Endothelial cell of umbilical vein (primary cell): Measurements from ENCODE around the gene NUP155.

ENCODE experiments used
- EZH2 ChIP-seq: IDR thresholded peaks from 2 replicates; pipeline ENCODE4 v1.6.1; 2012; ENCODE audit warnings: borderline replicate concordance, low read depth, mild to moderate bottlenecking, moderate library complexity, low read length, inconsistent platforms; ENCODE audit not compliant: severe bottlenecking
- MYC ChIP-seq: IDR thresholded peaks from one replicate; pipeline ENCODE4 v1.6.1; 2011; ENCODE audit warnings: mild to moderate bottlenecking, low read depth, low read length
- POLR2A ChIP-seq: IDR thresholded peaks from 2 replicates; pipeline ENCODE4 v1.6.1; 2012; ENCODE audit warnings: low read depth, mild to moderate bottlenecking, control low read depth, low read length
- POLR2AphosphoS5 ChIP-seq: IDR thresholded peaks from 2 replicates; pipeline ENCODE4 v1.6.1; 2012; ENCODE audit warnings: low read depth, mild to moderate bottlenecking, control low read depth, low read length, moderate library complexity; ENCODE audit not compliant: insufficient read depth
- TF ChIP-seq, protein P1 (sequence below), 2 donors: IDR thresholded peaks; 1 replicate in 1 of 2; 2 replicates in 1 of 2; pipeline ENCODE4 v1.5.1; 2011; ENCODE audit warnings: low read length in 2 of 2, mild to moderate bottlenecking in 2 of 2, moderate library complexity in 2 of 2, control low read depth in 1 of 2, inconsistent platforms in 1 of 2, low read depth in 1 of 2; ENCODE audit not compliant: insufficient read depth in 1 of 2; ENCODE audit errors: extremely low read depth in 1 of 2

- TF ChIP-seq POLR2AphosphoS5, result no peak
- TF ChIP-seq, protein P1, sequence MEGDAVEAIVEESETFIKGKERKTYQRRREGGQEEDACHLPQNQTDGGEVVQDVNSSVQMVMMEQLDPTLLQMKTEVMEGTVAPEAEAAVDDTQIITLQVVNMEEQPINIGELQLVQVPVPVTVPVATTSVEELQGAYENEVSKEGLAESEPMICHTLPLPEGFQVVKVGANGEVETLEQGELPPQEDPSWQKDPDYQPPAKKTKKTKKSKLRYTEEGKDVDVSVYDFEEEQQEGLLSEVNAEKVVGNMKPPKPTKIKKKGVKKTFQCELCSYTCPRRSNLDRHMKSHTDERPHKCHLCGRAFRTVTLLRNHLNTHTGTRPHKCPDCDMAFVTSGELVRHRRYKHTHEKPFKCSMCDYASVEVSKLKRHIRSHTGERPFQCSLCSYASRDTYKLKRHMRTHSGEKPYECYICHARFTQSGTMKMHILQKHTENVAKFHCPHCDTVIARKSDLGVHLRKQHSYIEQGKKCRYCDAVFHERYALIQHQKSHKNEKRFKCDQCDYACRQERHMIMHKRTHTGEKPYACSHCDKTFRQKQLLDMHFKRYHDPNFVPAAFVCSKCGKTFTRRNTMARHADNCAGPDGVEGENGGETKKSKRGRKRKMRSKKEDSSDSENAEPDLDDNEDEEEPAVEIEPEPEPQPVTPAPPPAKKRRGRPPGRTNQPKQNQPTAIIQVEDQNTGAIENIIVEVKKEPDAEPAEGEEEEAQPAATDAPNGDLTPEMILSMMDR (IDR thresholded peaks at IDR 0.05; ENCODE audit: extremely low read depth in 1 of 2, insufficient read depth in 1 of 2, low read depth in 1 of 2, low read length in 2 of 2), result no peak
- no peak for TF ChIP-seq POLR2A
- TF ChIP-seq EZH2, result no peak
- no peak for TF ChIP-seq MYC
Measured at GRCh38 chr5:37319037-37319782, 51.7 kb downstream of the NUP155 start.
